Measurements from ENCODE around the gene SOX18.

GRCh38 chr20:64023361-64024140 is 25.9 kb downstream of the SOX18 start:
- TF ChIP-seq CTCF (conservative IDR thresholded peaks at IDR 0.05; ENCODE audit: low read length) (no peak), EZH2phosphoT487 (IDR thresholded peaks at IDR 0.05; ENCODE audit: borderline replicate concordance) (no peak)
